Panc1 (cell line): ENCODE data around the gene ZNF800. TPM values are rescaled to one million over a fixed set of nuclear protein-coding genes. Genes with fewer than 3 reads are reported as not detected.

Experiments
- ATAC-seq: fragments of 200-7000 bp; cut with Tn5 transposase; 2 replicates; pipeline ENCODE4 v1.9.1; 2020; ENCODE audit warnings: mild to moderate bottlenecking, moderate library complexity
- BruUV-seq: library from RNA; stranded (reverse); fragments of 400-500 nt; replicated peaks from 2 replicates; lab custom pipeline; 2021; lab: Mats Ljungman, UMichigan
- CTCF ChIA-PET: fragments of 300-600 bp; sonication (Branson Sonifier 250); formaldehyde crosslinking; loops from one replicate; lab custom pipeline; 2022; ENCODE audit warnings: antibody characterized with exemption; lab: Charles Lee
- POLR2A ChIA-PET: fragments of 300-600 bp; sonication (Branson Sonifier 250); formaldehyde crosslinking; loops from one replicate; lab custom pipeline; 2022; ENCODE audit warnings: antibody characterized with exemption; lab: Charles Lee
- DNase-seq: peaks from one replicate; pipeline ENCODE4 v3.0.0-alpha.2; 2010; ENCODE audit warnings: low read depth, low spot score
- H3K27ac ChIP-seq: 2 replicates; pipeline ENCODE4 v1.5.1; 2011; ENCODE audit warnings: mild to moderate bottlenecking, low read length, inconsistent platforms
- H3K27me3 ChIP-seq: fragments of 200-500 bp; sonication (Bioruptor generic); 2 replicates; pipeline ENCODE4 v1.6.0; 2014; ENCODE audit warnings: low read length, inconsistent platforms; ENCODE audit not compliant: control insufficient read depth, insufficient read depth
- H3K36me3 ChIP-seq: fragments of 200-500 bp; sonication (Bioruptor generic); 2 replicates; pipeline ENCODE4 v1.5.1; 2014; ENCODE audit warnings: inconsistent platforms, mild to moderate bottlenecking, low read length, moderate library complexity; ENCODE audit not compliant: control insufficient read depth, insufficient read depth
- H3K4me1 ChIP-seq: 2 replicates; pipeline ENCODE4 v1.5.1; 2011; ENCODE audit warnings: inconsistent platforms, mild to moderate bottlenecking, low read length, moderate library complexity; ENCODE audit not compliant: control insufficient read depth, insufficient read depth
- H3K4me3 ChIP-seq, 2 experiments: 2 replicates each; pipeline ENCODE4 v1.5.1; 2011 to 2012; ENCODE audit warnings: low read depth in 2 of 2, low read length in 2 of 2, mild to moderate bottlenecking in 2 of 2, inconsistent platforms in 1 of 2, moderate library complexity in 1 of 2
- H3K9me3 ChIP-seq: fragments of 200-500 bp; sonication (Bioruptor generic); 2 replicates; pipeline ENCODE4 v1.5.1; 2014; ENCODE audit warnings: low read depth, mild to moderate bottlenecking, inconsistent platforms, low read length, moderate library complexity; ENCODE audit not compliant: control insufficient read depth, insufficient read depth
- POLR2AphosphoS5 ChIP-seq: IDR thresholded peaks from 2 replicates; pipeline ENCODE4 v1.6.1; 2012; ENCODE audit warnings: mild to moderate bottlenecking, low read depth, low read length, moderate library complexity
- SIN3A ChIP-seq: IDR thresholded peaks from 2 replicates; pipeline ENCODE4 v1.6.1; 2012; ENCODE audit warnings: low read depth, mild to moderate bottlenecking, low read length, moderate library complexity, borderline replicate concordance; ENCODE audit not compliant: insufficient read depth
- TCF7L2 ChIP-seq: IDR thresholded peaks from 2 replicates; pipeline ENCODE4 v1.6.1; 2011; ENCODE audit warnings: mild to moderate bottlenecking, low read depth, low read length, inconsistent platforms
- in situ Hi-C: cut with HindIII; loops from 2 replicates; pipeline ENCODE4 v1.10.0; 2016; ENCODE audit warnings: low sequenced_read_pairs, low pct_unique_long_range_greater_than_20kb
- intact Hi-C: fragments of 100-400 bp; cut with micrococcal nuclease; formaldehyde crosslinking; loops from one replicate; pipeline ENCODE4 v1.10.0; 2022; ENCODE audit not compliant: unreplicated experiment
- total RNA-seq: library from RNA; stranded (reverse); gene quantifications from one replicate; pipeline ENCODE4 v1.2.1, GENCODE V29; 2021; ENCODE audit not compliant: unreplicated experiment
- TF ChIP-seq, protein P1 (sequence below): fragments of 450-650 bp; IDR thresholded peaks from 2 replicates; pipeline ENCODE4 v1.5.1; 2017; ENCODE audit warnings: mild to moderate bottlenecking
- TF ChIP-seq, protein P2 (sequence below), 2 experiments: IDR thresholded peaks; 2 replicates each; pipeline ENCODE4 v1.6.1; 2011 to 2012; ENCODE audit warnings: low read depth in 2 of 2, control low read depth in 1 of 2, low read length in 1 of 2, mild to moderate bottlenecking in 1 of 2, moderate library complexity in 1 of 2; ENCODE audit not compliant: insufficient read depth in 1 of 2

Gene ZNF800
- total RNA-seq, 1 experiment from 2014 or later: 26.0 TPM

DNA sequence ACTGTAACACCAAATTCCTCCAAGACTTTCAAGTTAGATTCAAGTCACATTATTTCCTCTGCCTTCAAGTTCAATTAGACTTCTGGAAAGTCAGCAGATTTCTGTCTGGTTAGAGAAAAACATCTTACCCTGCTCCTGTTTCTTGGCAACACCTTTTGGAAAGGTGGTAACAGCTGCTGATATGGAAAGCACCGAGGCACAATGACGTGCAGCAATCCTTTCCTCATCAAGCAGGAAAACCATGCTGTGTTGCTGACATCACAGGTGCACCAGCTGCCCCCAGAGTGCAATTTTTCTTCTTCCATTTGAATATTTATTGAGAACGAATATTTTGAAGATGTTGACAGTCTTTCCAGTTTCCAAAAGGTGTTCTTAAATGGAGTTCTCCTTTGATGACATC, 41.9 kb downstream of the ZNF800 start:
- H3K36me3 ChIP-seq: no peaks in the 10 kb centered on the region; the same call in 1 of the 2 replicates
- POLR2A ChIA-PET: no interaction called here
- CTCF ChIA-PET: no interaction called here
- in situ Hi-C loops (no loop called here), intact Hi-C loops (no loop called here)
- no peak for ATAC-seq
- TF ChIP-seq, protein P1, sequence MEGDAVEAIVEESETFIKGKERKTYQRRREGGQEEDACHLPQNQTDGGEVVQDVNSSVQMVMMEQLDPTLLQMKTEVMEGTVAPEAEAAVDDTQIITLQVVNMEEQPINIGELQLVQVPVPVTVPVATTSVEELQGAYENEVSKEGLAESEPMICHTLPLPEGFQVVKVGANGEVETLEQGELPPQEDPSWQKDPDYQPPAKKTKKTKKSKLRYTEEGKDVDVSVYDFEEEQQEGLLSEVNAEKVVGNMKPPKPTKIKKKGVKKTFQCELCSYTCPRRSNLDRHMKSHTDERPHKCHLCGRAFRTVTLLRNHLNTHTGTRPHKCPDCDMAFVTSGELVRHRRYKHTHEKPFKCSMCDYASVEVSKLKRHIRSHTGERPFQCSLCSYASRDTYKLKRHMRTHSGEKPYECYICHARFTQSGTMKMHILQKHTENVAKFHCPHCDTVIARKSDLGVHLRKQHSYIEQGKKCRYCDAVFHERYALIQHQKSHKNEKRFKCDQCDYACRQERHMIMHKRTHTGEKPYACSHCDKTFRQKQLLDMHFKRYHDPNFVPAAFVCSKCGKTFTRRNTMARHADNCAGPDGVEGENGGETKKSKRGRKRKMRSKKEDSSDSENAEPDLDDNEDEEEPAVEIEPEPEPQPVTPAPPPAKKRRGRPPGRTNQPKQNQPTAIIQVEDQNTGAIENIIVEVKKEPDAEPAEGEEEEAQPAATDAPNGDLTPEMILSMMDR: no peak
- TF ChIP-seq SIN3A (no peak), POLR2AphosphoS5 (no peak), TCF7L2 (no peak)
- TF ChIP-seq, protein P2, sequence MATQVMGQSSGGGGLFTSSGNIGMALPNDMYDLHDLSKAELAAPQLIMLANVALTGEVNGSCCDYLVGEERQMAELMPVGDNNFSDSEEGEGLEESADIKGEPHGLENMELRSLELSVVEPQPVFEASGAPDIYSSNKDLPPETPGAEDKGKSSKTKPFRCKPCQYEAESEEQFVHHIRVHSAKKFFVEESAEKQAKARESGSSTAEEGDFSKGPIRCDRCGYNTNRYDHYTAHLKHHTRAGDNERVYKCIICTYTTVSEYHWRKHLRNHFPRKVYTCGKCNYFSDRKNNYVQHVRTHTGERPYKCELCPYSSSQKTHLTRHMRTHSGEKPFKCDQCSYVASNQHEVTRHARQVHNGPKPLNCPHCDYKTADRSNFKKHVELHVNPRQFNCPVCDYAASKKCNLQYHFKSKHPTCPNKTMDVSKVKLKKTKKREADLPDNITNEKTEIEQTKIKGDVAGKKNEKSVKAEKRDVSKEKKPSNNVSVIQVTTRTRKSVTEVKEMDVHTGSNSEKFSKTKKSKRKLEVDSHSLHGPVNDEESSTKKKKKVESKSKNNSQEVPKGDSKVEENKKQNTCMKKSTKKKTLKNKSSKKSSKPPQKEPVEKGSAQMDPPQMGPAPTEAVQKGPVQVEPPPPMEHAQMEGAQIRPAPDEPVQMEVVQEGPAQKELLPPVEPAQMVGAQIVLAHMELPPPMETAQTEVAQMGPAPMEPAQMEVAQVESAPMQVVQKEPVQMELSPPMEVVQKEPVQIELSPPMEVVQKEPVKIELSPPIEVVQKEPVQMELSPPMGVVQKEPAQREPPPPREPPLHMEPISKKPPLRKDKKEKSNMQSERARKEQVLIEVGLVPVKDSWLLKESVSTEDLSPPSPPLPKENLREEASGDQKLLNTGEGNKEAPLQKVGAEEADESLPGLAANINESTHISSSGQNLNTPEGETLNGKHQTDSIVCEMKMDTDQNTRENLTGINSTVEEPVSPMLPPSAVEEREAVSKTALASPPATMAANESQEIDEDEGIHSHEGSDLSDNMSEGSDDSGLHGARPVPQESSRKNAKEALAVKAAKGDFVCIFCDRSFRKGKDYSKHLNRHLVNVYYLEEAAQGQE (IDR thresholded peaks at IDR 0.05; ENCODE audit: insufficient read depth in 1 of 2, low read depth in 2 of 2, low read length in 1 of 2): no peak
- no peak overlapping the region for H3K4me3 ChIP-seq
- H3K9me3 ChIP-seq: no peaks in the 10 kb centered on the region
- H3K27ac ChIP-seq: no peak overlapping the region
- no peak for DNase-seq
- H3K27me3 ChIP-seq: no peaks in the 10 kb centered on the region; the same call in 1 of the 2 replicates
- no TSS peak for BruUV-seq
- no peaks in the 10 kb centered on the region; the same call in 1 of the 2 replicates for H3K4me1 ChIP-seq

DNA sequence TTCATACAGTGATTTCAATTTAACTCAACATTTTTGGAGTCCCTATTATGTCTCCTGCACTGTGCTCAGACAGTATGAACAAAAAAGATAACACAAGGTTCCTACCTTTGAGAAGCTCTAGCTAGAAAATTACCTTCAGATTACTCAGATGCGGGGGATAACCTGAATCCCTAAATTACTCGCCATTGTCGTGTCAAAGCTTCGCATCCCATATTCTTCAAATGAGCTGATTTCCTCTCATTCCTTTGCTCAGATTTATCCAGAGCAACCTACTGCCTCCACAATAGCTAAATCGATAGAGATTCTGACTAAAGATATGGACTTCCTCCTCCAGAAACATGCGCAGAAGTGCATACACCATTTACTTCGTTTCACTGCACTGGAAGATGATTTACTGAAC, 42.6 kb downstream of the ZNF800 start:
- no peaks in the 10 kb centered on the region for H3K9me3 ChIP-seq
- no peaks in the 10 kb centered on the region; the same call in 1 of the 2 replicates for H3K4me1 ChIP-seq
- H3K4me3 ChIP-seq: no peak overlapping the region
- H3K27ac ChIP-seq: no peak overlapping the region
- POLR2A ChIA-PET: no interaction called here
- ATAC-seq: no peak
- H3K27me3 ChIP-seq: no peaks in the 10 kb centered on the region; the same call in 1 of the 2 replicates
- no peak for TF ChIP-seq TCF7L2
- TF ChIP-seq SIN3A: no peak
- CTCF ChIA-PET: no interaction called here
- BruUV-seq: no TSS peak
- DNase-seq: no peak
- in situ Hi-C loops: no loop called here
- no peaks in the 10 kb centered on the region; the same call in 1 of the 2 replicates for H3K36me3 ChIP-seq
- intact Hi-C loops: loop anchor here (10.0 kb wide), 1 partner anchor 165 kb away; no protein-coding TSS in a partner anchor

DNA sequence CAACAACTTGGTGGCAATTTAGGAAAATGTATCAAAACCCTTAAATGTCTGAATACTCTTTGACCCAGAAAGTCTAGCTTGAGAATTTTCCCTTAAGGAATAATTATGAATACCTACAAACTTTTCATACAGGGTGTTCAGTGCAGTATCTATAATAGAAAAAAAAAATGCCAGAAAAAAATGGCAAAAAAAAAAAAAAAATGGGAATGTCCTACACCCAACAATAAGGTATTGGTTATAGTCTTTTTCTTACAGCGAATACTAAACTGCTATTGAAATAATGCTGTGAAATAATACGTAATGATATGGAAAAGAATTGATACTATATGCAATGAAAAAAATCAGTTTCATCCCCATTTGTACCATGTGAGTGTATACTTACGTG, 44.3 kb downstream of the ZNF800 start:
- H3K4me3 ChIP-seq: peak overlapping the region; percentile 42 to 50
- H3K36me3 ChIP-seq: no peaks in the 10 kb centered on the region; the same call in 1 of the 2 replicates
- ChIA-PET POLR2A (interaction anchor here (0.7 kb wide), 2 partner anchors 206 to 551 kb away, joined by 3 to 4 read pairs; no protein-coding TSS in a partner anchor), CTCF (interaction anchor here (0.5 to 1.2 kb wide), 4 partner anchors 166 to 823 kb away, joined by 3 to 9 read pairs (median 4); no protein-coding TSS in a partner anchor)
- BruUV-seq: no TSS peak
- peak; percentile 13; the same call in 1 of the 2 replicates for ATAC-seq
- H3K27me3 ChIP-seq: no peaks in the 10 kb centered on the region; the same call in 1 of the 2 replicates
- no peaks in the 10 kb centered on the region for H3K9me3 ChIP-seq
- H3K27ac ChIP-seq: no peak overlapping the region
- in situ Hi-C loops: no loop called here
- no peaks in the 10 kb centered on the region; the same call in 1 of the 2 replicates for H3K4me1 ChIP-seq
- intact Hi-C loops: loop anchor here (10.0 kb wide), 1 partner anchor 167 kb away; no protein-coding TSS in a partner anchor
- no peak for DNase-seq
- TF ChIP-seq POLR2AphosphoS5 (no peak), SIN3A (no peak)
- TF ChIP-seq, protein P2 (IDR thresholded peaks at IDR 0.05; ENCODE audit: insufficient read depth in 1 of 2, low read depth in 2 of 2, low read length in 1 of 2): no peak
- TF ChIP-seq, protein P1: no peak
